Uterine smooth muscle cell (primary cell): ENCODE data around the gene RNASE11. TPM values are rescaled to one million over a fixed set of nuclear protein-coding genes. Genes with fewer than 3 reads are reported as not detected.

ENCODE experiments used
- total RNA-seq: library from RNA; depleted of rRNA; stranded (reverse); fragments of >200 nt; gene quantifications from 2 replicates; pipeline ENCODE4 v1.2.3, GENCODE V29; 2014

RNASE11 gene
- total RNA-seq = not detected in 2 replicates

GRCh38 chr14:20587489-20588154 lies at the start of gene RNASE11:
Gene RNASE11 (minus strand): TSS chr14:20588001.

GRCh38 chr14:20591235-20591634 lies 3.4 kb upstream of the RNASE11 start, which contains the start of gene RNASE12:
Gene RNASE12 (minus strand): TSS chr14:20591376. CDS start chr14:20590723, 653 bp downstream.

DNA sequence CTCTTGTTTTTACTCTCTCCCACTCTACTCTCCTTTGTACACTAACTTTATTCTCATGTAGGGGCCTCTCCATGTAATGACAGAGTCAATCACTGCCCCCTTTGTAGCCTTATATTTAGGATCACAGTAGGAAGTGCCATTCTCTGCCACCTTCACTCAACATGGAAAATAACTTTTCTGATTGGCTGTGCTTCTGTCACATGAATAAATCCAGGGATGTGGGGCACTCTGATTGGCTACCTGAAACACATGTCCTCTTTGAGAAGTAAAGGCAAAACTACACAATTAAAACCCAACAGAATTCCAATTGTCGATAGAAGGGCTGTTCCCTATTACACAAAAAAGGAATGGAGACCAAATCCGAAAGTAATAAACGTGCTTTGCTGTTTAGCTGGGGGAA lies 26.8 kb downstream of the RNASE11 start, which contains the start of gene RNASE9:
Gene RNASE9 (minus strand): TSS at position 87 of the 400 bp plus-strand sequence.

Other genes with a start within 250 kb of the RNASE11 start
- 11.5 and 22.1 TPM in 2 replicates for gene PARP2, start 244.4 kb downstream of the RNASE11 start, total RNA-seq
- gene TEP1, start 174.5 kb downstream of the RNASE11 start, total RNA-seq = 15.1 and 27.4 TPM in 2 replicates
- 0.11 and 0.12 TPM in 2 replicates for gene KLHL33, start 151.8 kb downstream of the RNASE11 start, total RNA-seq
- gene OSGEP, start 133.2 kb downstream of the RNASE11 start, total RNA-seq = 46.5 and 51.5 TPM in 2 replicates
- 79.0 and 82.6 TPM in 2 replicates for gene APEX1, start 132.8 kb downstream of the RNASE11 start, total RNA-seq
- gene PIP4P1, start 126.6 kb downstream of the RNASE11 start, total RNA-seq = 28.1 and 39.4 TPM in 2 replicates
- gene PNP, start 118.6 kb downstream of the RNASE11 start, total RNA-seq = 39.4 and 48.6 TPM in 2 replicates
- not detected in 2 replicates for gene RNASE10, start 82.5 kb downstream of the RNASE11 start, total RNA-seq
- gene RNASE9, start 27.0 kb downstream of the RNASE11 start, total RNA-seq = not detected in 2 replicates
- gene RNASE12, start 3.4 kb upstream of the RNASE11 start, total RNA-seq = not detected in 2 replicates
- not detected in 2 replicates for gene OR6S1, start 53.7 kb upstream of the RNASE11 start, total RNA-seq
- gene RNASE4, start 96.6 kb upstream of the RNASE11 start, total RNA-seq = 15.8 and 21.6 TPM in 2 replicates
- 5.3 and 5.4 TPM in 2 replicates for gene ANG, start 100.8 kb upstream of the RNASE11 start, total RNA-seq
- not detected in 2 replicates for gene EDDM3A, start 157.9 kb upstream of the RNASE11 start, total RNA-seq
- not detected in 2 replicates for gene EDDM3B, start 180.4 kb upstream of the RNASE11 start, total RNA-seq
- gene RNASE6, start 193.3 kb upstream of the RNASE11 start, total RNA-seq = not detected in 2 replicates
- gene RNASE1, start 214.8 kb upstream of the RNASE11 start, total RNA-seq = 0.22 TPM in 1 of 2 replicates, not detected in the other